Gastrocnemius medialis (tissue), 4 donors: ENCODE measurements around the gene APOL6. TPM values are rescaled to one million over a fixed set of nuclear protein-coding genes. Genes with fewer than 3 reads are reported as not detected.

Experiments used
- ATAC-seq, 2 donors: fragments of 150-250 bp; one replicate each; pipeline ENCODE4 v1.9.1; 2016
- DNase-seq, 2 donors: peaks; one replicate each; pipeline ENCODE4 v3.0.0-alpha.2; 2019
- H3K27ac ChIP-seq, 4 donors: fragments of 200-600 bp; sonication (generic); 1 replicate in 1 of 4; 2 replicates in 3 of 4; pipeline ENCODE4 v1.5.1; 2016 to 2018; ENCODE audit warnings: mild to moderate bottlenecking in 2 of 4, moderate library complexity in 1 of 4
- H3K27me3 ChIP-seq, 3 donors: fragments of 200-600 bp; sonication (generic) in 2 of 3; 1 replicate in 1 of 3; 2 replicates in 2 of 3; pipeline versions ENCODE4 v1.5.1 to v1.6.0; 2016 to 2019; ENCODE audit warnings: mild to moderate bottlenecking in 1 of 3, moderate library complexity in 1 of 3
- H3K36me3 ChIP-seq, 2 donors: fragments of 200-600 bp; sonication (generic) in 1 of 2; one replicate each; pipeline ENCODE4 v1.5.1; 2017 to 2018
- H3K4me1 ChIP-seq, 2 donors: fragments of 200-600 bp; sonication (generic) in 1 of 2; one replicate each; pipeline ENCODE4 v1.5.1; 2016 to 2017; ENCODE audit warnings: mild to moderate bottlenecking in 2 of 2
- H3K4me3 ChIP-seq, 4 donors: fragments of 200-600 bp; sonication (generic) in 3 of 4; 1 replicate in 1 of 4; 2 replicates in 3 of 4; pipeline ENCODE4 v1.5.1; 2016 to 2019; ENCODE audit warnings: mild to moderate bottlenecking in 2 of 4
- H3K9me3 ChIP-seq, 3 donors: fragments of 200-600 bp; sonication (generic) in 2 of 3; 1 replicate in 1 of 3; 2 replicates in 2 of 3; pipeline ENCODE4 v1.5.1; 2016 to 2019
- POLR2A ChIP-seq, 2 donors: fragments of 450-650 bp; IDR thresholded peaks; one replicate each; pipeline ENCODE4 v1.6.1; 2017; ENCODE audit warnings: antibody characterized with exemption in 2 of 2, mild to moderate bottlenecking in 2 of 2, moderate library complexity in 2 of 2
- in situ Hi-C, 4 donors: fragments of 200-750 bp; cut with MboI; loops; one replicate each; pipeline versions ENCODE4 v1.15.0 to v1.8.0; 2017; ENCODE audit warnings: low sequenced_read_pairs in 4 of 4
- intact Hi-C: fragments of 100-400 bp; cut with DNase I; formaldehyde crosslinking; loops from one replicate; pipeline ENCODE4 v1.15.1; 2023; ENCODE audit warnings: low total_unique reads
- total RNA-seq, 4 donors: library from RNA; depleted of rRNA; stranded (reverse); fragments of >200 nt; gene quantifications; one replicate each; pipeline versions ENCODE4 v1.1.0 to v1.2.3, GENCODE V29; 2016
- TF ChIP-seq, protein P1 (sequence below), 5 experiments: fragments of 450-650 bp in 3 of 5; fragments of 200-600 bp in 2 of 5; sonication (generic) in 2 of 5; IDR thresholded peaks in 4 of 5; conservative IDR thresholded peaks in 1 of 5; 1 replicate in 4 of 5; 2 replicates in 1 of 5; pipeline ENCODE4 v1.5.1; 2016 to 2019; ENCODE audit warnings: antibody characterized with exemption in 5 of 5, mild to moderate bottlenecking in 3 of 5, moderate library complexity in 3 of 5

Gene APOL6
- total RNA-seq, 4 donors from 2014 or later: 1.5 to 4.5 (median 2.9) TPM

DNA sequence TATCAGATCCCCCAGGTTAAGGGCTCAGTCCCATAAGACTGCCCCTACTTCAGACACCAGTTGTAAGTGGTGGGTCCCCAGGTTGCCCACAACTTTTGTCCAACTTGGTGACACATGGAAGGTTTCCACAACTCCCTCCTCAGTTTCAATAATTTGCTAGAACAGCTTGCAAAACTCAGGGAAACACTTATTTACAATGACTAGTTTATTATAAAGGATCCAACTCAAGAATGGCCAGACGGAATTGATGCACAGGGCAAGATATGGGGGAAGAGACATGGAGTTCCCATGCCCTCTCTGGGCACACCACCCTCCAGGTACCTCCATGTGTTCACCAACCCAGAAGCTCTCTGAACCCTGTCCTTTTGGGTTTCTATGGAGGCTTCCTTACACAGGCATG is 5.6 kb downstream of the APOL6 start:
- H3K4me1 ChIP-seq: peaks cover 16 to 22% of the 10 kb centered on the region in 2 donors

DNA sequence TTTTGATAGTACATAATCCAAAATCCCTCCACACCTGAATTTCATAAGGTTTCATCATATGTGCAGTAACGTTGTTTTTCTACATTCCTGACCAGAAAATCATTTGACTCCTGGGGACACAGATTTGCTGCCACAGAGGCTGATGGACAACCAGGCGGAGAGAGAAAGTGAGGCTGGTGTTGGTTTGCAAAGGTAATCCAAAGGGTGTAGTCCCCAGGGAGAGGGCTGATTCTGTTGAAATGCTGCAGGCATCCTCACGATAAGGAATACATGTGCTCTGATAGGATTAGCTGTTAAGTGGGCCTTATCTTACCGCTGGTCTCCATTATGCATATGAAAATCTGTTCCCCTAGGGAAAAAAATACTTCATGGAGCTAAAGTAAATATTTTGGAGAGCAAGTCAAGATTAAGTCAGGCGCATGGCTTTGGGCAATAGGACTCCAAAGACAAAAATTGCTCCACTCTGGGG is 8.1 kb downstream of the APOL6 start:
- in situ Hi-C loops: no loop called here
- Histone ChIP-seq H3K27ac (no peak overlapping the region), H3K27me3 (no peaks in the 10 kb centered on the region), H3K4me1 (peaks cover 0 to 4% of the 10 kb centered on the region in 2 donors), H3K36me3 (peaks cover 0 to 24% of the 10 kb centered on the region in 2 donors), H3K4me3 (no peak overlapping the region), H3K9me3 (no peaks in the 10 kb centered on the region)
- intact Hi-C loops: no loop called here
- no peak for DNase-seq
- TF ChIP-seq POLR2A (IDR thresholded peaks at IDR 0.05): no peak
- no peak for ATAC-seq

More for the DNA sequence above, 5.6 kb downstream of the APOL6 start:
- DNase-seq: no peak
- no peak overlapping the region for H3K4me3 ChIP-seq
- no peaks in the 10 kb centered on the region for H3K9me3 ChIP-seq
- intact Hi-C loops (no loop called here), in situ Hi-C loops (no loop called here)
- TF ChIP-seq, protein P1, sequence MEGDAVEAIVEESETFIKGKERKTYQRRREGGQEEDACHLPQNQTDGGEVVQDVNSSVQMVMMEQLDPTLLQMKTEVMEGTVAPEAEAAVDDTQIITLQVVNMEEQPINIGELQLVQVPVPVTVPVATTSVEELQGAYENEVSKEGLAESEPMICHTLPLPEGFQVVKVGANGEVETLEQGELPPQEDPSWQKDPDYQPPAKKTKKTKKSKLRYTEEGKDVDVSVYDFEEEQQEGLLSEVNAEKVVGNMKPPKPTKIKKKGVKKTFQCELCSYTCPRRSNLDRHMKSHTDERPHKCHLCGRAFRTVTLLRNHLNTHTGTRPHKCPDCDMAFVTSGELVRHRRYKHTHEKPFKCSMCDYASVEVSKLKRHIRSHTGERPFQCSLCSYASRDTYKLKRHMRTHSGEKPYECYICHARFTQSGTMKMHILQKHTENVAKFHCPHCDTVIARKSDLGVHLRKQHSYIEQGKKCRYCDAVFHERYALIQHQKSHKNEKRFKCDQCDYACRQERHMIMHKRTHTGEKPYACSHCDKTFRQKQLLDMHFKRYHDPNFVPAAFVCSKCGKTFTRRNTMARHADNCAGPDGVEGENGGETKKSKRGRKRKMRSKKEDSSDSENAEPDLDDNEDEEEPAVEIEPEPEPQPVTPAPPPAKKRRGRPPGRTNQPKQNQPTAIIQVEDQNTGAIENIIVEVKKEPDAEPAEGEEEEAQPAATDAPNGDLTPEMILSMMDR (IDR thresholded peaks at IDR 0.05 in 4 of 5, conservative IDR thresholded peaks at IDR 0.05 in 1 of 5): no peak
- no peak for TF ChIP-seq POLR2A (IDR thresholded peaks at IDR 0.05)
- no peaks in the 10 kb centered on the region for H3K27me3 ChIP-seq
- H3K27ac ChIP-seq: no peak overlapping the region
- H3K36me3 ChIP-seq: peaks cover 0 to 24% of the 10 kb centered on the region in 2 donors
- no peak for ATAC-seq

DNA sequence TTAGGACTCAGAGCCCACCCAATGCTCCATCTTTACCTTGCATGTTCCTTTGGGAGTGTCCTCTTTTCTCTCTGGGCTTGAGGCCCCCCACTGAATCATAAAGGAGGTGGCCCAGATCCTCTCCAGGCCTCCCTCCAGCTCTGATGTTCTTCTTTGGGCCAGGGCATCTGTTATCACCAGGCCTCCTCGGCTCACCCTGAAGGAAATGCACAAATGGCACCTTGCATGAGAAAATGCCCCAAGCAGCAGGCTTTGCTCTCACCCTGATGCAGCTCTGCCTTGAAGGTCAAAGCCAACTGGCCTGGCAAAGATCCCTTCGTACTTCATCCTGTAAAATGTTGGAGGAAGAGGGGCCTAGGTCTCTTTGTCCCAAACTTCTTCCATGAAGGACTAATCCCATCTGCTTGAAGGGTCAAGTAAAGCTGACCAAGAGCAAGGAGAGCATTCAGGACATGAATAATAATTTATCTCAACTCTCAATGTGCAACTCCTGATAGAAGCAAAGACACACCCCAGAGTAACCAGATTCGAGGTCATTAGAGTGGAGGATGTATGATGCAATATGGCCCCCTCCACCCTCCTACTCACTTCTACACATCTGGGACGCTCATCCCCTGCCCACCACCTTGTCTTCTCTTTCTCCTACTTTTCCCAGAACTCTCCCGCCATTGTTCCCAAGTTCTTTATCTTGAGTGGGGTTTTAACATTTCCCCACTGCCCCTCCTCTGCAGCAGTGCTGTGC is 9.5 kb downstream of the APOL6 start:
- intact Hi-C loops (no loop called here), in situ Hi-C loops (no loop called here)
- Histone ChIP-seq H3K27ac (no peak overlapping the region), H3K9me3 (no peaks in the 10 kb centered on the region), H3K36me3 (peaks cover 0 to 24% of the 10 kb centered on the region in 2 donors), H3K27me3 (no peaks in the 10 kb centered on the region), H3K4me3 (no peak overlapping the region), H3K4me1 (peaks cover 7% of the 10 kb centered on the region in 2 donors)
- TF ChIP-seq, protein P1 (IDR thresholded peaks at IDR 0.05 in 4 of 5, conservative IDR thresholded peaks at IDR 0.05 in 1 of 5): no peak
- TF ChIP-seq POLR2A (IDR thresholded peaks at IDR 0.05): no peak
- no peak for DNase-seq
- ATAC-seq: no peak

DNA sequence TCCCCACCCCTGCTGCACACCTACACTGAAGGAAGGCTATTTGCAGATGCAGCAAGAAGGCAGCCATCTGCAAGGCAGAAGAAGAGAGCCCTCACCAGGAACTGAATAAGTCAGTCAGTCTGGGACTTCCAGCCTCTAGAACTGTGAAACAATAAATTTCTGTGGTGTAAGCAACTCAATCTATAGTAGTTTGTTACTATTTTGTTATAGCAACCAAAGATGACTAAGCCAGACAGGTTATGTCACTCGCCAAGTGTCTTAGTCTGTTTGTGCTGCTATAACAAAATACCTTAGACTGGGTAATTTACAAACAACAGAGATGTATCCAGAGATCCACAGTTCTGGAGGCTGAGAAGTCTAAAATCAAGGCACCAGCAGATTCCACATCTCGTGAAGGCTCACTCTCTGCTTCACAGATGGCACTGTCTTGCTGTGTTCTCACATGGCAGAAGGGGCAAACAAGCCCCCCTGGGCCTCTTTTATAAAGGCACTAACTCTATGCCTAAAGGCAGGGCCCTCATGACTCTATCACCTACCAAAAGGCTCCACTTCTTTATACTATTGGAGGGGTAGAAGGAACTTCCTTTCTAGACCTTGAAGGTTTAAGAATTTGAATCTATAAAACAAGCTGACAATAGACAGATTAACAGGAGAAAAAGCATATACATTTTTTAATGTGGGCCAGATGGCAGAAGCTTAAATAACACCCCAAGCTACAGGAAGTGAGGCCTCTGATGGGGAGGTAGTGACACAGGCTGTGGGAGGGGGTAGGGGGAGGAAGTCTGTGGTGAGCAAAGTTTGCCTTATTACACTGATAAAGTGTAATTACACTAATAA is 12.3 kb downstream of the APOL6 start:
- Histone ChIP-seq H3K4me3 (no peak overlapping the region), H3K27ac (no peak overlapping the region), H3K27me3 (no peaks in the 10 kb centered on the region), H3K36me3 (peaks cover 0 to 23% of the 10 kb centered on the region in 2 donors), H3K4me1 (peaks cover 18 to 22% of the 10 kb centered on the region in 2 donors), H3K9me3 (no peaks in the 10 kb centered on the region)
- no peak for TF ChIP-seq POLR2A (IDR thresholded peaks at IDR 0.05)
- TF ChIP-seq, protein P1 (IDR thresholded peaks at IDR 0.05 in 4 of 5, conservative IDR thresholded peaks at IDR 0.05 in 1 of 5): no peak
- ATAC-seq (no peak), DNase-seq (no peak)
- in situ Hi-C loops (no loop called here), intact Hi-C loops (no loop called here)

DNA sequence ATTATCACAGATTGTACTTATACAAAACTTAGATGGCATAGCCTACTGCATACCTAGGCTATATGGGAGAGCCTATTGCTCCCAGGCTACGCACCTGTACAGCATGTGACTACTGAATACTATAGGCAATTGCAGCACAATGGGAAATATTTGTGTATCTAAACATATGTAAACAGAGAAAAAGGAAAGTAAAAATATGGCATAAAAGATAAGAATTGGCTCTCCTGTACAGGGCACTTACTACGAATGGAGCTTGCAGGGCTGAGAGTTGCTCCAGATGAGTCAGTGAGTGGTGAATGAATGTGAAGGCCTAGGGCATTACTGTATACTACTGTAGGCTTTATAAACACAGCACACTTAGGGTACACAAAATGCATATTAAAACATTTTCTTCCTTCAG is 13.2 kb downstream of the APOL6 start:
- intact Hi-C loops (no loop called here), in situ Hi-C loops (no loop called here)
- Histone ChIP-seq H3K4me3 (no peak overlapping the region), H3K4me1 (peaks cover 18 to 22% of the 10 kb centered on the region in 2 donors), H3K36me3 (peaks cover 0 to 15% of the 10 kb centered on the region in 2 donors), H3K9me3 (no peaks in the 10 kb centered on the region), H3K27me3 (no peaks in the 10 kb centered on the region), H3K27ac (no peak overlapping the region)
- no peak for TF ChIP-seq POLR2A (IDR thresholded peaks at IDR 0.05)
- TF ChIP-seq, protein P1 (IDR thresholded peaks at IDR 0.05 in 4 of 5, conservative IDR thresholded peaks at IDR 0.05 in 1 of 5): no peak
- DNase-seq (no peak), ATAC-seq (no peak)
